NCI-H146 (cell line): ENCODE results near the gene ALPL.

ENCODE experiments used
- DNase-seq: peaks from one replicate; lab custom pipeline; 2025; lab: John Stamatoyannopoulos, UW

Gene ALPL

GRCh38 chr1:21576031-21576797, 67.0 kb downstream of the ALPL start:
- DNase-seq: no peak

GRCh38 chr1:21576798-21577187, 67.6 kb downstream of the ALPL start:
- DNase-seq: no peak

DNA sequence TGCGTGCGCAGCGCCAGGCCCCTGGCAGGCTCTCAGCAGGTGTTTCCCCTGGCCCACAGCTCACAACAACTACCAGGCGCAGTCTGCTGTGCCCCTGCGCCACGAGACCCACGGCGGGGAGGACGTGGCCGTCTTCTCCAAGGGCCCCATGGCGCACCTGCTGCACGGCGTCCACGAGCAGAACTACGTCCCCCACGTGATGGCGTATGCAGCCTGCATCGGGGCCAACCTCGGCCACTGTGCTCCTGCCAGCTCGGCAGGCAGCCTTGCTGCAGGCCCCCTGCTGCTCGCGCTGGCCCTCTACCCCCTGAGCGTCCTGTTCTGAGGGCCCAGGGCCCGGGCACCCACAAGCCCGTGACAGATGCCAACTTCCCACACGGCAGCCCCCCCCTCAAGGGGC, 68.1 kb downstream of the ALPL start:
- no peak for DNase-seq

DNA sequence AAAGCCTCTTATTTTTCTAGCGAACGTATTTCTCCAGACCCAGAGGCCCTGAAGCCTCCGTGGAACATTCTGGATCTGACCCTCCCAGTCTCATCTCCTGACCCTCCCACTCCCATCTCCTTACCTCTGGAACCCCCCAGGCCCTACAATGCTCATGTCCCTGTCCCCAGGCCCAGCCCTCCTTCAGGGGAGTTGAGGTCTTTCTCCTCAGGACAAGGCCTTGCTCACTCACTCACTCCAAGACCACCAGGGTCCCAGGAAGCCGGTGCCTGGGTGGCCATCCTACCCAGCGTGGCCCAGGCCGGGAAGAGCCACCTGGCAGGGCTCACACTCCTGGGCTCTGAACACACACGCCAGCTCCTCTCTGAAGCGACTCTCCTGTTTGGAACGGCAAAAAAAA, 68.7 kb downstream of the ALPL start:
- no peak for DNase-seq

DNA sequence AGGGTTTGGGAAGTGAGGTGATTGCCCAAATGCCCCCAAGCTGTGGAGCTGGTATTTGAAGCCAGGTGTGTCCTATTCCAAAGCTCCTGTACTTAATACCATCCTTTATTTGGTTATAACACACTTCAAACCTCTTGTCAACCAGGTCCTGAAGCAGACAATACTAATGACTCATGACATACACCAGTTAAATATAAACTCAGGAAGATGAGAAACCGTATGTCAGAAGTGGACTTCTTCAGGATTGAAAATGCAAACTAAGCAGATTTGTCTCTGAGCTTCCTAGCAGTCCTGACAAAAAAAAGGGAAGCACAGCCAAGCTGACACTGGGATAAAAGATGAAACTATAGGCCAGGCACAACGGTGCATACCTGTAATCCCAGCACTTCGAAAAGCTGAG, 70.6 kb downstream of the ALPL start:
- DNase-seq: no peak

- no peak for DNase-seq
Measured at GRCh38 chr1:21584096-21584495, 74.9 kb downstream of the ALPL start.

DNA sequence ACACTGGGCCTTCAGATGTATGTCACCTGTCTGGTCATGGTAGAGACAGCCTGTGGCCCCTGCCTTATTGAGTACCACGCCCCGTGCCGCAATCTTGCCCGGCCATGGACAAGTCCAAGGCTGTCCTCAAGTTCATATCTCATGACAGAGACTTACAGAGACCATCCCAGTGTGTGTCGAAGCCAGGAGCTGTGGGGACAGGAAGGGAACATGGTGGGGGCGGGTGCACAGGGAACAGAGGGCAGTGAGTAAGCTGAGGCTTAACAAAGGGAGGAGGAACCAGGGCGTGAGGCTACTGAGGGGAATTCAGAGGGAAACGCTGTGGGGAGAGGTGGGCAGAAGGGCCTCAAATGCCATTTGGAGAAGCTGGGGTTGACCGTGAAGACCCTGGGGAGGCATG, 75.8 kb downstream of the ALPL start:
- no peak for DNase-seq

GRCh38 chr1:21586222-21586621, 77.0 kb downstream of the ALPL start:
- no peak for DNase-seq

DNA sequence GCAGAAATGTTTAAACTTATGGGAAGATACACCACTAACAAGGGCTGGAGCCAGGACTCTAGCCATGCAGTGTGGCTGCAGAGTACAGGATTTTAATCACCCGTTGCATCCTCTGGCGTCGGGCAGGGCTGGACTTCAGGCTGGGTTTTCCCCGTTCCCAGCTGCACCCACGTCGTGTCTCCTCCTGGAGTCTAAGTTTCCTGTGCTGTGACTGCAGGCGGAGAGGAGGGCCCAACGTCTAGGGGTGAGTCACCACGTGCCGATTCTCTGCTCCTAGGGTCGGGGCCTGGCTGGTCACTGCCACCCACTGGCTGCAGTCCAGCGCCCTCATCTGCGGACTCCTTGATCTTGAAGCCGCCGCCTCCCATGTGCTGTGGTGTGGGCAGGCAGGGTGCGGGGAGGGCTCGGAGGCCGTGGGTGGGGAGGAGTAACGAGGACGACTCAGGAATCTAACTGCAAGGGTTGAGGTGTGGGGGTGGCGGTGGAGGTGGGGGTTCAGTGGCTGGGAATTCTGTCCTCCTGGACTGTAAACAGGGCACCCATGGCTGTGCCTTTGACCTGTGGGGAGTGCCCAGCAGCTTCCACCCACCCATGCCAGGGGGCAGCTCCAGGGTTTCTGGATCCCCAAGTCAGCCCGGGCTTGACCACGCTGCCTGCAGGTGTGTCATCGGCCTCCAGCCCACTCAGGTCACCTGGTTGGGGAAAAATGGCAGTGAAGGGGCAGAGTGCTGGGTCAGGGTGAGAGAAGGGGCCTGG, 77.8 kb downstream of the ALPL start:
- DNase-seq: no peak

DNA sequence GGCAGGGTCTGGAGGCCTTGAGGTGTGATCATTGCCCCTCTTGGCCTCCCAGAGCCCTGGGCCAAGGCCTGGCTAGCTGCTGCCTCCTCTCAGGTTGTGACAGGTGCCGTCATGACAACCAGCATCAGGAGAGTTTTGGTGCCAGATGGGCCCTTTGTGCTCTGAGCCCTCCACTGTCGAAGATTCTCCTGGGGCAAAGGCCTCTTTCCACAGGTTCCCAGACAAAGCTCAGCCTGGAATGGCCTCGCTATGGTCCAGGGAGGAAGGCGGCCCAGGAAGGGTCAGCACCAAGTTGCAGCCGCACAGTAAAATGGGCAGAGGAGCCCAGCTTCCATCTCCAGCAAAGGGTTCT, 78.4 kb downstream of the ALPL start:
- no peak for DNase-seq

DNA sequence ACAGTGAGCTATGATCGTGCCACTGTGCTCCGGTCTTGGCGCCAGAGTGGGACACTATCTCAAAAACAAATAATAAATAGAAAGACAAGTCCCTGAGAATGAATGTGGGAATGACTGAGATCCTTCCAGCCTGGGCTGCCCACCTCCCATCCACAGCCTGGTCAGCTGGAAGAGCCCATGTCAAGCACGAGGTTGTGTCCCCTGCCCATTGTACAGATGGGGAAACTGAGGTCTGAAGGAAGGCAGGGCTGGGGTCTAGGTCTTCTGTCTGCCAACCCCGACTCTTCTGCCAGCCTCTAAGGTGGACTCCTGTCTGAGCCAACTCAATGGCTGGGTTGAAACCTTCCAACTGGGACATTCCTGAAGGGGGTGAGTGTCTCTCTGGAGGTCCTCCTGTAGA, 80.4 kb downstream of the ALPL start:
- no peak for DNase-seq

GRCh38 chr1:21590126-21590880, 81.1 kb downstream of the ALPL start:
- peak; percentile 14 for DNase-seq

DNA sequence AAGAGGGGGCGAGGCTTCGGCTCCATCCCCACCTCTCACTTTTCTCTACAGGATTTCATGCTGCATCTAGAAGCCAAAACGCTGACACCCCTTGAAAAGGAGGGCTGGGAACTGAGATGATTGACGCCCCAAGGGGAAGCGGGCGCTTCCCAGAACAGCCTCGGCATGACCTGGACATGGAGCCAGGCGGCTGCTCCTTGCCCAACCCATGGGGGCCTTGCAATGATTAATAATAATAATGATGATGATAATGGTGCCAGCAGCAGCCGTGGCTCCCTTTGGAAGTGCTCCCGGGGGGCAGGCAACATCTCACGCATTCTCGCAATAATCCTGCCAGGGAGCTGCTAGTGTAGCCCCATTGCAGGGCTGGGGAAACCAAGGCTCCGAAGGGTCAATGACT, 81.7 kb downstream of the ALPL start:
- DNase-seq: no peak

- no peak for DNase-seq
Measured at GRCh38 chr1:21592086-21592865, 83.1 kb downstream of the ALPL start.

- no peak for DNase-seq
Measured at GRCh38 chr1:21593231-21593630, 84.0 kb downstream of the ALPL start.

DNA sequence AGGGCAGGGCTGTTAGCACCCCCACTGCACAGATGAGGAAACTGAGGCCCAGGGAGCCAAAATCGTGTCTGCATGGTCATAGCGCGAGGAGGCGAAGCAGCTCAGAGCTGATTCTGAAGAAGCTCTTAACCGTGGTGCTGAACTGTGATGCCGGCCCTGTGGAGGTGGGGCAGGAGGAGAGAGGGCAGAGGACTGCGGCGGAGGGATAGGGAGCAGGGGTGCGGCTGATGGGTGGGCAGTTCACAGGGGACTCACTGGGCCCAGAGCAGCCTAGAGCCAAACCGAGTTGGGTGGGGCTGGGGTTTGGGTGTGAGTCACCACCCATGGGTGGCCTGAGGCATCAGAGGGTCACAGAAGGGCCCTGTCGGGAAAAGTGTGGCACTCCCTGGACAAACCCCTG, 85.3 kb downstream of the ALPL start:
- no peak for DNase-seq

GRCh38 chr1:21594935-21595897, 86.0 kb downstream of the ALPL start:
- peak; percentile 5 for DNase-seq

GRCh38 chr1:21596174-21596573, 87.0 kb downstream of the ALPL start:
- DNase-seq: no peak

- no peak for DNase-seq
Measured at GRCh38 chr1:21596628-21597027, 87.4 kb downstream of the ALPL start.

DNA sequence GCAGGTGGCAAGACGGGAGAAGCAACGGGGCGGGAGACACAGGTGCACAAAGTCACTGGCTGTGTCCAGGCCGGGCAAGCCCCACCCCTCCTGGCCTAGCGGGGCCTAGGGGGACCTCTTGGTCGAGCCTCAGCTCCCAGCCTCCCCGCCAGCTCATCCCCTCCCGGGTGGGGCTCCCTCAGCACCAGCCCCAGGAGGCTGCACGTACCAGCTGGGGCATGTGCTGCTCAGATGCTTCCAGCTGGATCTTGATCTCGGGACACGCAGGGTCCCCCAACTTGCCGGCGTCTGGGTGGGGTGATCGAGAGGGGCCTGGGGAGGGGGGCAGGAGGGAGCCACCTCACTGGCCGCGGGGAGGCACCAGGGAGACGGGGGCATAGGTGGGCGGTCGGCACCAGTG, 88.5 kb downstream of the ALPL start:
- DNase-seq: no peak

- no peak for DNase-seq
Measured at GRCh38 chr1:21598417-21598816, 89.2 kb downstream of the ALPL start.
